WTC11 (cell line): Measurements from ENCODE around the gene FEN1.

Experiments used
- CTCF ChIP-seq: fragments of 200-600 bp; IDR thresholded peaks from 2 replicates; pipeline ENCODE4 v1.8.0; 2022; ENCODE audit warnings: antibody characterized with exemption
- GABPB1 ChIP-seq: sonication (generic); formaldehyde crosslinking; IDR thresholded peaks from 2 replicates; pipeline ENCODE4 v1.8.1; 2023; ENCODE audit warnings: mild to moderate bottlenecking, missing genetic modification reagents
- JUN ChIP-seq: sonication (generic); formaldehyde crosslinking; IDR thresholded peaks from 2 replicates; pipeline ENCODE4 v1.8.0; 2023; ENCODE audit warnings: mild to moderate bottlenecking, missing genetic modification reagents
- MXD4 ChIP-seq: fragments of 250-450 bp; sonication (Bioruptor Pico); IDR thresholded peaks from 2 replicates; pipeline ENCODE4 v1.8.0; 2021; ENCODE audit warnings: mild to moderate bottlenecking, moderate library complexity, borderline replicate concordance
- SP1 ChIP-seq: sonication (generic); formaldehyde crosslinking; conservative IDR thresholded peaks from 2 replicates; pipeline ENCODE4 v1.8.1; 2022; ENCODE audit warnings: missing genetic modification reagents
- TCF7 ChIP-seq: sonication (generic); formaldehyde crosslinking; IDR thresholded peaks from 2 replicates; pipeline ENCODE4 v1.8.0; 2022; ENCODE audit warnings: mild to moderate bottlenecking, low read depth, missing genetic modification reagents, moderate library complexity
- ZNF121 ChIP-seq: sonication (generic); formaldehyde crosslinking; IDR thresholded peaks from 2 replicates; pipeline ENCODE4 v1.8.0; 2023; ENCODE audit warnings: missing genetic modification reagents
- ZNF232 ChIP-seq: sonication (generic); formaldehyde crosslinking; IDR thresholded peaks from 2 replicates; pipeline ENCODE4 v1.8.0; 2022; ENCODE audit warnings: mild to moderate bottlenecking, missing genetic modification reagents

GRCh38 chr11:61837411-61838005 is 44.8 kb downstream of the FEN1 start:
- no peak for TF ChIP-seq JUN (CRISPR knock-in tag)
- no peak for TF ChIP-seq ZNF232 (CRISPR knock-in tag)
- no peak for TF ChIP-seq SP1
- TF ChIP-seq CTCF, result no peak
- no peak for TF ChIP-seq TCF7
- no peak for TF ChIP-seq ZNF121
- TF ChIP-seq MXD4 (CRISPR knock-in tag), result no peak
- no peak for TF ChIP-seq GABPB1 (CRISPR knock-in tag)
